ENCODE measurements around the gene S100A14. TPM values are rescaled to one million over a fixed set of nuclear protein-coding genes. Genes with fewer than 3 reads are reported as not detected.
A peak's percentile ranks its signal among the peaks of the same experiment; 100 is the strongest.

The S100A14 gene
- total RNA-seq, 2 donors from 2014 or later = 543 to 565 TPM

- peak overlapping the region; percentile 67 for H3K27ac ChIP-seq
- TF ChIP-seq CTCF (IDR thresholded peaks at IDR 0.05) = no peak
- peak overlapping the region in 1 of 2 donors; percentile 64 for H3K9ac ChIP-seq (ENCODE audit: low read depth in 2 of 2, low read length in 2 of 2)
- H3K4me3 ChIP-seq = no peak overlapping the region
- peaks cover 16% of the 10 kb centered on the region for H3K4me1 ChIP-seq
- intact Hi-C loops (cut with DNase I) = no loop called here
- DNase-seq = no peak
- no peaks in the 10 kb centered on the region for H3K36me3 ChIP-seq
- H3K27me3 ChIP-seq = no peaks in the 10 kb centered on the region
- no peaks in the 10 kb centered on the region for H3K9me3 ChIP-seq
These were observed 1.8 kb downstream of the S100A14 start for GRCh38 chr1:153614189-153614900.

DNA sequence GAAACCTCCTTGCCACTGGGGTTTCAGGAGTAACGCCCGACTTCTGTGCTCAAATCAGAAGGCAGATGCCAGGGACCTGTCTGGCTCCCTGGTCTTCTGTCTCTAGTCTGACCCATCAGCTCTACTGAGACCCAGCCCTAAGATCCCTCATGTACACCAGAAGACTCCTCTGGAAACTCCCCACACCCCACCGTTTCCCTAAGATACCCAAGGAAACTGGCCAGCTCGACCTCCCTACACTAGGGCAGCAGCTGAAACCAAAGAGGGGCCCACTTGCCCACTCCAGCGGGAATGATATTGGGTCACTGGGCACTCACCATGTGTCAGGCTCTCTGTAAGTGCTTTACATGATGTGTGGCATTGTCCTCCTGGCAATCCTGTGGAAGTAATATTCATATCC lies 2.7 kb downstream of the S100A14 start:
- Histone ChIP-seq H3K9ac (ENCODE audit: low read depth in 2 of 2, low read length in 2 of 2) (peak overlapping the region; percentile 13 to 89), H3K4me1 (peaks cover 19% of the 10 kb centered on the region), H3K9me3 (no peaks in the 10 kb centered on the region), H3K27me3 (no peaks in the 10 kb centered on the region), H3K4me3 (no peak overlapping the region), H3K36me3 (no peaks in the 10 kb centered on the region), H3K27ac (peak overlapping the region; percentile 94)
- TF ChIP-seq CTCF (IDR thresholded peaks at IDR 0.05) = no peak
- DNase-seq = no peak
- intact Hi-C loops (cut with DNase I) = no loop called here

DNA sequence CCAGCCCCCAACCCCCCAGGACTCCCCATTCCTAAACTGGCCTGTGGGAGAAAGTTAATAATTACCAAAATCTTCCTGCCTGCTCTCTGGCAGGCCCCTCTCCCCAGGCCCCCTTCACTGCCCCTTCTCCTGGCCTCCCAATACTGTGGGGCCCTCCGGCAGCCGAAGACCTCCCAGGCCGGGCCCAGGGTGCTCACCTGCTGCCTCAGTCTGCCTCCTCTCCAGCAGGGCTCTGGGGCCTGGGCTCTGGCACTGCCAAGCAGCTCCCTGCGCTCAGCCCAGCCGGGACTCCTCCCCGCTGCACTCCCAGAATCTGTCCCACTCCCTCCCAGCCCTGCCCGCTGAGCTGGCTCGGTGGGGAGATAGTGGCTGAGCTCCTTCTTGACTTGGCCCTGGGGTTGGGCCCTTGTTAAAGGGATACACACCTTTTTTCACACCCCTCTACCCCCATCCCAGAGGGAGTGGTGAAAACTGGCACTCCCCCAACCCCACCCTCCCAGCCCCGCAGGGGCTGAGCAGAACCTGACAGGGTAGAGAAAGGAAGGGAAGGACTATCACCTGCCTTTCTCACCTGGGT lies 3.3 kb downstream of the S100A14 start, which contains the start of gene S100A16:
Gene S100A16, minus strand, starts transcription at position 383 of the 577 bp plus-strand sequence. CDS start 4,986 bp downstream, outside the sequence.
- no peaks in the 10 kb centered on the region for H3K9me3 ChIP-seq
- no peak for TF ChIP-seq CTCF (IDR thresholded peaks at IDR 0.05)
- peak within 1 kb of the TSS; percentile 94 for H3K27ac ChIP-seq
- intact Hi-C loops (cut with DNase I) = no loop called here
- no peaks in the 10 kb centered on the region for H3K36me3 ChIP-seq
- H3K27me3 ChIP-seq = no peaks in the 10 kb centered on the region
- peak; percentile 96 for DNase-seq
- peaks cover 22% of the 10 kb centered on the region for H3K4me1 ChIP-seq
- peak within 1 kb of the TSS; percentile 63 for H3K4me3 ChIP-seq
- peak within 1 kb of the TSS; percentile 89 for H3K9ac ChIP-seq (ENCODE audit: low read depth in 2 of 2, low read length in 2 of 2)

- DNase-seq = no peak
- peak overlapping the region; percentile 94 for H3K27ac ChIP-seq
- H3K27me3 ChIP-seq = no peaks in the 10 kb centered on the region
- peaks cover 22% of the 10 kb centered on the region for H3K4me1 ChIP-seq
- H3K4me3 ChIP-seq = peak overlapping the region; percentile 63
- no peak for TF ChIP-seq CTCF (IDR thresholded peaks at IDR 0.05)
- intact Hi-C loops (cut with DNase I) = no loop called here
- H3K9ac ChIP-seq (ENCODE audit: low read depth in 2 of 2, low read length in 2 of 2) = peak overlapping the region; percentile 89
- no peaks in the 10 kb centered on the region for H3K36me3 ChIP-seq
- H3K9me3 ChIP-seq = no peaks in the 10 kb centered on the region
These were observed 3.9 kb downstream of the S100A14 start for GRCh38 chr1:153612111-153612754.

DNA sequence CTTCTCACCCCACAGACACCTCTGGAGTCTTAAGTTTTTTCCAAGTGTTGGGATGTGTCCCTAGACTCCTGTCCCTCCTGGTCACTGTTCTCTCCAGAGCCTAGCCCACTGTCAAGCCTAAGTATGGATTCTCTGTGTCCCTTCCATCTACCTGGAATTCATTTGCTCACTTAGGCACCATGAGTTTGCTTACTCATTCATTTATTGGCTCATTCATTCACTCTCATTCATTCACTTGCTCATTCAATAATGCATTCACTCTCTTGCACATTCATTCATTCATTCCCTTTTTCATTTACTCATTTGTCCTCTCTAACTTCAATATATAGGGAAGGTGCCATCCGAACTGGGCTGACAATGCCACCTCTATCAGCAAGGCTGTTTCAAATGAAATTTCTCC lies 4.8 kb downstream of the S100A14 start:
- Histone ChIP-seq H3K9me3 (no peaks in the 10 kb centered on the region), H3K27ac (peak overlapping the region; percentile 46), H3K4me1 (peaks cover 22% of the 10 kb centered on the region), H3K4me3 (peak overlapping the region; percentile 63), H3K27me3 (no peaks in the 10 kb centered on the region), H3K9ac (ENCODE audit: low read depth in 2 of 2, low read length in 2 of 2) (peak overlapping the region; percentile 89), H3K36me3 (no peaks in the 10 kb centered on the region)
- intact Hi-C loops (cut with DNase I) = no loop called here
- no peak for TF ChIP-seq CTCF (IDR thresholded peaks at IDR 0.05)
- no peak for DNase-seq

Data from colonic mucosa (tissue), 4 donors.